ENCODE results near the gene ACACB. TPM values are rescaled to one million over a fixed set of nuclear protein-coding genes. Genes with fewer than 3 reads are reported as not detected.

Gene ACACB
- total RNA-seq, 1 experiment from 2014 or later: 20.0 TPM

- Mint-ChIP-seq H3K9me3 (no peaks in the 10 kb centered on the region), H3K4me3 (no peak overlapping the region), H3K36me3 (no peaks in the 10 kb centered on the region), H3K27ac (no peak overlapping the region), H3K4me1 (peaks cover 10% of the 10 kb centered on the region), H3K27me3 (ENCODE audit: low read depth) (0 out of 2 replicates have a peak, but pooled peaks cover 1% of the 10 kb centered on the region)
- ChIA-PET POLR2A (no interaction called here), CTCF (interaction anchor here (2.1 kb wide), 1 partner anchor 15 kb away, joined by 14 read pairs; no protein-coding TSS in a partner anchor)
- ATAC-seq: no peak
- DNase-seq (ENCODE audit: low spot score): no peak
- TF ChIP-seq ELF4 (CRISPR knock-in tag; IDR thresholded peaks at IDR 0.05; ENCODE audit: low read depth) (no peak), SP1 (CRISPR knock-in tag; conservative IDR thresholded peaks at IDR 0.05) (no peak), ZSCAN18 (CRISPR knock-in tag; IDR thresholded peaks at IDR 0.05) (no peak), E2F4 (CRISPR knock-in tag; IDR thresholded peaks at IDR 0.05; ENCODE audit: borderline replicate concordance, low read depth) (no peak), GRHL2 (CRISPR knock-in tag; IDR thresholded peaks at IDR 0.05; ENCODE audit: insufficient replicate concordance, severe bottlenecking) (no peak), CTCF (IDR thresholded peaks at IDR 0.05) (no peak), NFYB (CRISPR knock-in tag; conservative IDR thresholded peaks at IDR 0.05; ENCODE audit: low read depth) (no peak), TEAD4 (CRISPR knock-in tag; IDR thresholded peaks at IDR 0.05) (no peak), ZBTB43 (CRISPR knock-in tag; IDR thresholded peaks at IDR 0.05) (no peak), FOXK1 (CRISPR knock-in tag; IDR thresholded peaks at IDR 0.05) (no peak), USF2 (CRISPR knock-in tag; IDR thresholded peaks at IDR 0.05) (no peak), ZNF219 (CRISPR knock-in tag; IDR thresholded peaks at IDR 0.05; ENCODE audit: borderline replicate concordance) (no peak), SOX15 (CRISPR knock-in tag; IDR thresholded peaks at IDR 0.05) (no peak), NR2C2 (CRISPR knock-in tag; IDR thresholded peaks at IDR 0.05) (no peak), E2F1 (CRISPR knock-in tag; IDR thresholded peaks at IDR 0.05) (no peak), ZNF263 (CRISPR knock-in tag; IDR thresholded peaks at IDR 0.05; ENCODE audit: low read depth) (no peak), RORB (CRISPR knock-in tag; IDR thresholded peaks at IDR 0.05) (no peak), ZNF232 (CRISPR knock-in tag; IDR thresholded peaks at IDR 0.05) (no peak), MAX (CRISPR knock-in tag; IDR thresholded peaks at IDR 0.05) (no peak), CDX4 (CRISPR knock-in tag; IDR thresholded peaks at IDR 0.05; ENCODE audit: borderline replicate concordance) (no peak)
These were observed 162.5 kb downstream of the ACACB start for GRCh38 chr12:109278912-109279311.
